ENCODE results near the gene VASH2. TPM values are rescaled to one million over a fixed set of nuclear protein-coding genes. Genes with fewer than 3 reads are reported as not detected.

Gene VASH2
- total RNA-seq, 4 donors from 2014 or later: 0.38 to 1.5 (median 1.1) TPM; not detected in 1

- TF ChIP-seq CTCF (IDR thresholded peaks at IDR 0.05; ENCODE audit: low read depth): no peak
Observed at GRCh38 chr1:212954514-212954913, 4.2 kb downstream of the VASH2 start.

GRCh38 chr1:212955098-212955497 lies 4.8 kb downstream of the VASH2 start:
- TF ChIP-seq CTCF (IDR thresholded peaks at IDR 0.05; ENCODE audit: low read depth): no peak

DNA sequence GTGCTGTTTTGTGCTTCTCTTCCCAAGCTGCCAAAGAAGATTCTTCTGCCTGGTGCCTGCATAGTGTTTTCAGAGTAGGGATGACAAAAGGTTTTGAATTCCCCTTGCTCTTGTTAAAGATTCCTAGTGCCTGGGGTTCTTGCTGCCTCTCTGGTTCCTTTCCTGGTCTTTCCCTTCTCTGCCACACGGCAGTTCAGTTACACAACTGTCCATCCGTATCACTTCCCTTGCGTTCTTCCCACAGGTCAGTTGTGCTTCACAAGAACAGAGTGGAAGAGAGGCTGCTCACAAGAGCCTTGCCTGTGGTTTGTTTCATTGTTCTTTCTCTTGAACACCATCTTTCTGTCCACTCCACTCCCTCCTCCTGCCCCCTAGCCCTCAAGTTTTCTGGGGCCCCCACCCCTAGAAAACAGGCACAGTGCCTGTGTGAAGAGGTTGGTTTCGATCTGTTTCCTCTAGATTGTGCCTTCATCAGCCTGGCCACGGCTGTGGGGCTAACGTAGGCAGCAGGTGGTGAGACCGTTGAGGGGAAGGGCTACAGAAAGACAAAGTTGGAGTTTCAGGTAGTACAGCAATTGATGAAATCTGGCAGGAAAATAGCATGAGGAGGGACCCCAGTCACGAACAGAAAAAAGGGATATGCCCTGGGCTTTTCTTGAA lies 5.8 kb downstream of the VASH2 start:
- TF ChIP-seq CTCF (IDR thresholded peaks at IDR 0.05; ENCODE audit: low read depth): no peak

GRCh38 chr1:212957546-212957945 lies 7.2 kb downstream of the VASH2 start:
- TF ChIP-seq CTCF (IDR thresholded peaks at IDR 0.05; ENCODE audit: low read depth): no peak

GRCh38 chr1:212958175-212958574 lies 7.8 kb downstream of the VASH2 start:
- no peak for TF ChIP-seq CTCF (IDR thresholded peaks at IDR 0.05; ENCODE audit: low read depth)

GRCh38 chr1:212959266-212960220 lies 9.2 kb downstream of the VASH2 start:
- TF ChIP-seq CTCF (IDR thresholded peaks at IDR 0.05; ENCODE audit: low read depth): no peak

DNA sequence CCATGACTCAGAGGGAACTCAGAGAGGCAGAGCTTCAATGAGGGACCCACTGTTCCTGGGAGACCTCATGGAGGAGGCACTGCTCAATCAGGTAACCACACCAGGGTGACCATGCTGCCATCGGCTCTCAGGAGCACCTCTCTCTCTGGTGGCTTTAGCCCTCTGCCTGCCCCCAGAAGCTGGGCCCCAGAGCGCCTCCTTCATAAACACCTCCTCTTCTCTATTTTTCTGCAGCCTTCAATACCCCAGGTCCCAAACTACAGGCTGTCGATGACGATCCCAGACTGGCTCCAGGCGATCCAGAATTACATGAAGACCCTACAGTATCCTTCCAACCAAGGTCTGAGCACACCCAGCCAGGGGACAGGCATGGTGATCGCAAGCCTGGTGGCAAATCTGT lies 10.6 kb downstream of the VASH2 start:
- no peak for TF ChIP-seq CTCF (IDR thresholded peaks at IDR 0.05; ENCODE audit: low read depth)

Measured in subcutaneous adipose tissue (tissue), 4 donors.